Testis (tissue), 3 donors: ENCODE results near the gene SCT. TPM values are rescaled to one million over a fixed set of nuclear protein-coding genes. Genes with fewer than 3 reads are reported as not detected.
"Not testable (repeated sequence)": the region's sequence is repeated elsewhere in the genome, so short reads cannot be mapped to it uniquely, and the experiment has no call there.

Source experiments
- DNase-seq: peaks from one replicate; pipeline ENCODE4 v3.0.0-alpha.2; 2019
- H3K27ac ChIP-seq, 2 donors: fragments of 200-600 bp; sonication (generic); one replicate each; pipeline ENCODE4 v1.5.1; 2019
- H3K27me3 ChIP-seq: fragments of 200-600 bp; sonication (generic); one replicate; pipeline ENCODE4 v1.5.1; 2019
- H3K36me3 ChIP-seq: fragments of 200-600 bp; sonication (generic); one replicate; pipeline ENCODE4 v1.5.1; 2017; ENCODE audit warnings: low read depth; ENCODE audit errors: missing control alignments
- H3K4me1 ChIP-seq: fragments of 200-600 bp; sonication (generic); one replicate; pipeline ENCODE4 v1.5.1; 2019
- H3K4me3 ChIP-seq, 2 donors: fragments of 200-600 bp; sonication (generic); one replicate each; pipeline ENCODE4 v1.5.1; 2017 to 2019
- H3K9me3 ChIP-seq: fragments of 200-600 bp; sonication (generic); one replicate; pipeline ENCODE4 v1.5.1; 2017
- POLR2A ChIP-seq: fragments of 450-650 bp; IDR thresholded peaks from one replicate; pipeline ENCODE4 v1.6.1; 2017; ENCODE audit warnings: antibody characterized with exemption, mild to moderate bottlenecking, moderate library complexity
- WGBS, 2 donors: methylation state at CpG; one replicate each; pipeline ENCODE4 v1.1.5; 2018; 5-methylcytosine and 5-hydroxymethylcytosine counted together
- intact Hi-C: fragments of 100-400 bp; cut with DNase I; formaldehyde crosslinking; loops from one replicate; pipeline ENCODE4 v1.15.1; 2023; ENCODE audit warnings: low total_unique reads
- polyA plus RNA-seq: library from polyadenylated mRNA; stranded (reverse); fragments of 350-450 nt; fragmentation: Illumina TruSeq; extraction: RNeasy Lipid Tissue Mini Kit (QIAGEN cat#74804); gene quantifications from one replicate; pipeline ENCODE4 v1.2.3, GENCODE V29; 2014; ENCODE audit warnings: low read depth, low replicate concordance; ENCODE audit not compliant: insufficient read depth
- total RNA-seq, 2 donors: library from RNA; depleted of rRNA; stranded (reverse); fragments of >200 nt; gene quantifications; one replicate each; pipeline ENCODE4 v1.2.3, GENCODE V29; 2016
- TF ChIP-seq, protein P1 (sequence below), 3 experiments: fragments of 450-650 bp in 2 of 3; fragments of 200-600 bp in 1 of 3; sonication (generic) in 1 of 3; IDR thresholded peaks; one replicate each; pipeline ENCODE4 v1.5.1; 2016 to 2019; ENCODE audit warnings: antibody characterized with exemption in 3 of 3, mild to moderate bottlenecking in 2 of 3, moderate library complexity in 1 of 3

The SCT gene
- total and polyA plus RNA-seq, 3 donors from 2014 or later: 1.5 to 9.3 (median 3.4) TPM

- Histone ChIP-seq H3K4me3 (no peak overlapping the region), H3K36me3 (no peaks in the 10 kb centered on the region), H3K27ac (no peak overlapping the region), H3K9me3 (no peaks in the 10 kb centered on the region), H3K4me1 (peaks cover 2% of the 10 kb centered on the region), H3K27me3 (no peaks in the 10 kb centered on the region)
- WGBS, 2 donors: 87 to 90% methylated on average over 14 of the region's 14 CpGs
- TF ChIP-seq, protein P1, sequence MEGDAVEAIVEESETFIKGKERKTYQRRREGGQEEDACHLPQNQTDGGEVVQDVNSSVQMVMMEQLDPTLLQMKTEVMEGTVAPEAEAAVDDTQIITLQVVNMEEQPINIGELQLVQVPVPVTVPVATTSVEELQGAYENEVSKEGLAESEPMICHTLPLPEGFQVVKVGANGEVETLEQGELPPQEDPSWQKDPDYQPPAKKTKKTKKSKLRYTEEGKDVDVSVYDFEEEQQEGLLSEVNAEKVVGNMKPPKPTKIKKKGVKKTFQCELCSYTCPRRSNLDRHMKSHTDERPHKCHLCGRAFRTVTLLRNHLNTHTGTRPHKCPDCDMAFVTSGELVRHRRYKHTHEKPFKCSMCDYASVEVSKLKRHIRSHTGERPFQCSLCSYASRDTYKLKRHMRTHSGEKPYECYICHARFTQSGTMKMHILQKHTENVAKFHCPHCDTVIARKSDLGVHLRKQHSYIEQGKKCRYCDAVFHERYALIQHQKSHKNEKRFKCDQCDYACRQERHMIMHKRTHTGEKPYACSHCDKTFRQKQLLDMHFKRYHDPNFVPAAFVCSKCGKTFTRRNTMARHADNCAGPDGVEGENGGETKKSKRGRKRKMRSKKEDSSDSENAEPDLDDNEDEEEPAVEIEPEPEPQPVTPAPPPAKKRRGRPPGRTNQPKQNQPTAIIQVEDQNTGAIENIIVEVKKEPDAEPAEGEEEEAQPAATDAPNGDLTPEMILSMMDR (IDR thresholded peaks at IDR 0.05): no peak
- no peak for TF ChIP-seq POLR2A
- intact Hi-C loops: no loop called here
- DNase-seq: no peak
Measured at GRCh38 chr11:657691-658126, 30.7 kb upstream of the SCT start.

DNA sequence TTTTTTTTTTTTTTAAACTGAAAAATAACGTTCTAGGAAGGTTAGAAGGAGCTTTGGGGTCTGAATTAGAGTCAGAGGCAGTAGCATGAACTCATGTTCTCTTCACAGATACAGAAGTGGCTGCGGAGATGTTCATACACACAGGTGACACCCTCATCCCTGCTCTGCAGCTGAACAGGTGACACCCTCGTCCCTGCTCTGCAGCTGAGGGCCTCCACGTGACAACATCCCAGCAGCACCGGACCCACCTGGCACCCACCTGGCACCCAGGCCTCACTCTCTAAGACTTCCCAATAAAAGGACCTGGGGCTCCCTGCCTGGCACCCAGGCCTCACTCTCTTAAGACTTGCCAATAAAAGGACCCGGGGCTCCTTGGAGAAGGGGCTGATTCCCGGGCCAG is 29.9 kb upstream of the SCT start:
- no peak for DNase-seq
- no peaks in the 10 kb centered on the region for H3K36me3 ChIP-seq
- 90 to 91% methylated on average over 7 of the region's 7 CpGs for WGBS, 2 donors

GRCh38 chr11:656426-656825 is 29.4 kb upstream of the SCT start:
- intact Hi-C loops: no loop called here
- TF ChIP-seq, protein P1 (IDR thresholded peaks at IDR 0.05): no peak
- no peak for TF ChIP-seq POLR2A
- Histone ChIP-seq H3K9me3 (no peaks in the 10 kb centered on the region), H3K4me3 (no peak overlapping the region), H3K27me3 (no peaks in the 10 kb centered on the region), H3K4me1 (no peaks in the 10 kb centered on the region), H3K36me3 (no peaks in the 10 kb centered on the region), H3K27ac (no peak overlapping the region)
- 81 to 94% methylated on average over 6 to 14 of the region's 14 CpGs for WGBS, 2 donors
- no peak for DNase-seq

More for the DNA sequence above, 29.9 kb upstream of the SCT start:
- no peaks in the 10 kb centered on the region for H3K4me1 ChIP-seq
- intact Hi-C loops: no loop called here
- no peak overlapping the region for H3K27ac ChIP-seq
- TF ChIP-seq, protein P1 (IDR thresholded peaks at IDR 0.05): no peak
- TF ChIP-seq POLR2A: no peak
- H3K9me3 ChIP-seq: no peaks in the 10 kb centered on the region
- H3K27me3 ChIP-seq: no peaks in the 10 kb centered on the region
- H3K4me3 ChIP-seq: no peak overlapping the region

- Histone ChIP-seq H3K9me3 (no peaks in the 10 kb centered on the region), H3K36me3 (no peaks in the 10 kb centered on the region), H3K4me3 (no peak overlapping the region), H3K4me1 (no peaks in the 10 kb centered on the region), H3K27ac (no peak overlapping the region), H3K27me3 (no peaks in the 10 kb centered on the region)
- intact Hi-C loops: no loop called here
- WGBS, 2 donors: 90 to 93% methylated on average over 30 of the region's 30 CpGs
- no peak for TF ChIP-seq POLR2A
- TF ChIP-seq, protein P1 (IDR thresholded peaks at IDR 0.05): no peak
- no peak for DNase-seq
Measured at GRCh38 chr11:655036-655726, 28.2 kb upstream of the SCT start.

GRCh38 chr11:654444-654843 is 27.5 kb upstream of the SCT start:
- H3K36me3 ChIP-seq, H3K27me3 ChIP-seq, H3K9me3 ChIP-seq, DNase-seq, H3K4me3 ChIP-seq, H3K4me1 ChIP-seq, H3K27ac ChIP-seq, intact Hi-C loops: not testable (repeated sequence)
- 86 to 94% methylated on average over 12 of the region's 12 CpGs for WGBS, 2 donors
